ENCODE measurements around the gene CNN1.
"Not testable (repeated sequence)": the region's sequence is repeated elsewhere in the genome, so short reads cannot be mapped to it uniquely, and the experiment has no call there.

Gene CNN1

DNA sequence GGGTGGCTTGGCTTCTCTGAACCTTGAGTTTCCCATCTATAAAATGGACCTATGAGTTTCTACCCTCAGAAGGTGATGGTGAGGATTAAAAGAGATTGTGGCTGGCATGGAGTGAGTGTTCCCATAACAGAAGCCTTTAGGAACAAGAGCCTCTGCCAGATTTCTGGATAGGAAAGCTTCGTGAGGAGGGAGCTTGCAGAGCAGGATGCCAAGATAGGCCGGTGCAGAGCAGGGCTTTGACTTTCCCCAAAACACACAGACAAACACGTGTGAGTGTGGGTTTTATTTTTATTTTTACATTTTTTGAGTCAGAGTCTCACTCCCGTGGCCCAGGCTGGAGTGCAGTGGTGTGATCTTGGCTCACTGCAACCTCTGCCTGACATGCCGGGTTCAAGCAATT, 3.7 kb upstream of the CNN1 start:
- DNase-seq (ENCODE audit: low read depth in 2 of 2): no peak

DNA sequence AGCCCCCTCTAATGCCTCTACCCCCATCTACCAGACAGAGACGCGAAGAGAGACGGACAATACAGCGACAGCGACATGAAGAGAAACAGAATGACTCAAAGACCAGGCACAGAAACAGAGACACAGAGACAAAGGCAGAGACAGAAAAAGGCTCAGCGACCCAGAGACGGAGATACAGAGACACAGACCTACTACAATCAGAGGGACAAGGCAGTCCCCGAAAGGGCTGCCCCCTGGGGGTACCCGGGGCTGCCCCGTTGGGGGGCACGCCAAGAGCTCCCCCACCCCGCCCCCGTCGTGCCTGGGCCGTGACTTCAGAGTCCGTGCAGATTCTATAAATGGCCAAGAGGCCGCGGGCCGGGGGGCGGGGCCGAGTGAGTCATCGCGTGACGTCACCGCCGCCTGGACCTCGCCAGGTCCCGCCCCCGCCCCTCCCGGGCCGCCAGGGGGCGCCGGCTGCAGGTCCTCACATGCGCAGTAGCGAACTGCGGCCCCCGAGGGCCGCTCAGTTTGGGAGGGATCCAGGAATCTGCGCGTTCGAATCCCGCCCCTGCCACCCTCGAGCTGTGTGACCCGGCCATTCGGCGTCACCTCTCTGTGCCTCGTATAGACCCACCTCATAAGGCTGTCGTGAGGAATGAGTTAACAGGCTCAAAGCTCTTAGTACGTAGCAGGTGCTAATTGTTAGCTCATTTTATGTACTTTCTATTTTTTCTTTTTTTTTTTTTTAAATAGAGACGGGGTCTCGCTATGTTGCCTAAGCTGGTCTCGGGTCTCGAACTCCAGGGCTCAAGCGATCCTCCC, 2.7 kb upstream of the CNN1 start:
- peak; percentile 60 to 61 for DNase-seq (ENCODE audit: low read depth in 2 of 2)

DNA sequence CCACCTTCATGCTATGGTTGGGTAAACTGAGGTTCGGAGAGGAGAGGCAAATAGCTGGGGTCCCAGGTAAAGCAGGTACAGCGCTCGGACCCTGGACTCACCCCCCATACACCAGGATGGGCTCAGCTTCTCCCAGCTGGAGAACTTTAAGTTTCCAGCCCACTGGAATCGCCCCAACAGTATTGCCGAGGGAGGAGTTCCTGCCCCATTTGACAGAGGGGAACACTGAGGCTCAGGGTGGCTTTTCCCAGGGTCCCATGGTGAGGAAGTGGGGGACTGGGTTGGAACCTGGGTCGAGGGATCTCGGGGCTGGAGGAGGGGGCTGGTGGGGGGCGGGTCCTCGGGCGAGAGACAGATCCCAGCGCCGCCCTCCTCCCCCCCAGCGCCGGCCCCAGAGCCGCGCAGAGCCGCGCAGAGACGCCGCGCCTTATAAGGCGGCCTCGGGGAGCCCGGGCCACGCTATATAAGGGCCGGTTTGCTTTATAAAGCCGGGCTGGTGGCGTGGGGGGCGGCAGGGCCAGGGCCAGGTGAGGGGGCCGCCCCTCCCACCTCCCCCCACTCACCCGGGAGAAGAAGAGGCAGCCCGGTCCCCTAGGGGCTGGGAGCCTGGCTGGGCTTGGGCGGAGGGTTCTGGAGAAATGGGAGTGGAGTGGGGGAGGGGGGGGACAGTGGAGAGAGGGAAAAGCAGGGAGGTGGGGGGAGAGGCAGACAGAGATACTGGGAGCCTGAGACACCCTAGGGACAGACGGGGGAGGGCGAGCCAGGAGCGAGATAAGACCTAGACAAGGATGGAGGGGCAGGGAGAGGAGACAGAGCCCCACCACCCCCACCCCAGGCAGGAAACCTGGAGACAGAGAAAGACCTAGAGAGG, 1.1 kb downstream of the CNN1 start:
- no peak for DNase-seq (ENCODE audit: low read depth in 2 of 2)

DNA sequence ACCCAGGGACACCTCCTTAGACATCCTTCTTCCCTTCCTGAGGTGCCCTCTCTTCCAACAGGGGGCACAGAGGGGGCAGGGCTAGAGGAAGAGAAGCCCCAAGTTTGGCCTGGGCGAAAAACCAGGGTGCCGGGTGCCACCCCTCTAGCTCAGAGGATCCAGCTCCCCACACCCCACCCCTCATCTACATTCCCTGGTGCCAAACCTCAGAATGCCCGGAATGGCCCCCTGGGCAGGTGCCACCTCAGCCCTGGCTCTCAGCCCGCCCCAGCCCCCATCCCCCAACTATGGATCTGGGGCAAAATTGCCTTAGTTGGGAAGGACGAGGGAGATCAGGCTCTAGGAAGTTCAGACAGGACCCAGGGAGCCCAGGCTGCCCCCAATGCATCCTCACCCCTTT, 2.0 kb downstream of the CNN1 start:
- no peak for DNase-seq (ENCODE audit: low read depth in 2 of 2)

DNA sequence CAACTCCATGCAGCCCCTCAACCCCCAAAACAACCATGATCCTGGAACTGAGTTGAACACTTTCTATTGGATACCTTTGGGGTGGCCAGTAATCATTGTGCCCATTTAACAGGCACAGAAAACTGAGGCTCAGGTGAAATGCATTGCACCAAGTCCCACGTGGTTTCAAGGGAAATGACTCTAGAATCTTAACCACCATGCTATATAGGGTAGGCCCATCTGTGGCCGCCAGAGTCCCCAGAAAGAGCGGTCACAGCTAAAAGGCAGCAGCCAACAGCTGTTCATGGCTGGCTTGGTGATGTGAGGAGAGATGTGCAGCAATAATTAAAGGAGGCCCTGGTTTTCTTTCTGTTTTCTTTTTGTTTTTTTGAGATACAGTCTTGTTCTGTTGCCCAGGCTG, 2.6 kb downstream of the CNN1 start:
- DNase-seq (ENCODE audit: low read depth in 2 of 2): no peak

- DNase-seq (ENCODE audit: low read depth in 2 of 2): no peak
These were observed 9.5 kb downstream of the CNN1 start for GRCh38 chr19:11547929-11548700.

- no peak for DNase-seq (ENCODE audit: low read depth in 2 of 2)
These were observed 10.8 kb downstream of the CNN1 start for GRCh38 chr19:11549386-11549953.

- no peak for DNase-seq (ENCODE audit: low read depth in 2 of 2)
These were observed 11.6 kb downstream of the CNN1 start for GRCh38 chr19:11550265-11550664.

DNA sequence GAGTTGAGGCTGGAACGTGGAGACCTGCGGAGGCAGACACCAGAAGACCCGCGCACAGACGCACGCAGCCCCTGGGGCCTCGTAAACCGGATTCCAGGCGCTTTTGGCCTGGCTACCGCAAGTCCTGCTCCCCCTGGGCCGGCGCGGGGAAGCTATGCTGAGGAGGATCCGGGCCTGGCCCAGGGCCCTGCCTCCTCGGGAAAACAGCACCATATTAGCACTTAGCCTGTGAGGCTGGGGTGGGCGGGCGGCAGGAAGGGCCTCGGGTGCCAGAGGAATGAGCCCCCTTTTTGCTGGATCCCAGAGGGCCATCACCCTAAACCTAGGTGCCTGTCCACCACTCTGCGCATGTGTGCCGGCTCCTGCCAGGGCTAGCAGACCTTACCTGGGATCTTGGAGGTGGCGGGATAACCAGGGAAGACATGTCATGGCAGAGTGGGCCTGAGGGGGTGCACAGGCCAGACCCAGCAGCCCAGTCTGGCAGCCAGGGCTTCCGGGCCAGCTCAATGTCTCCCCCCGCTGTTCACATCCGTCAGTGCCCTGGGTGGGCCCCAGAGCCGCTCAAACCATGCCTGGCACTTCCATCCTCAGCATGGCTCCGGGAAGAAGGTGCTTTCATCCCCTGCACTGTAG, 13.1 kb downstream of the CNN1 start:
- DNase-seq (ENCODE audit: low read depth in 2 of 2): no peak

DNA sequence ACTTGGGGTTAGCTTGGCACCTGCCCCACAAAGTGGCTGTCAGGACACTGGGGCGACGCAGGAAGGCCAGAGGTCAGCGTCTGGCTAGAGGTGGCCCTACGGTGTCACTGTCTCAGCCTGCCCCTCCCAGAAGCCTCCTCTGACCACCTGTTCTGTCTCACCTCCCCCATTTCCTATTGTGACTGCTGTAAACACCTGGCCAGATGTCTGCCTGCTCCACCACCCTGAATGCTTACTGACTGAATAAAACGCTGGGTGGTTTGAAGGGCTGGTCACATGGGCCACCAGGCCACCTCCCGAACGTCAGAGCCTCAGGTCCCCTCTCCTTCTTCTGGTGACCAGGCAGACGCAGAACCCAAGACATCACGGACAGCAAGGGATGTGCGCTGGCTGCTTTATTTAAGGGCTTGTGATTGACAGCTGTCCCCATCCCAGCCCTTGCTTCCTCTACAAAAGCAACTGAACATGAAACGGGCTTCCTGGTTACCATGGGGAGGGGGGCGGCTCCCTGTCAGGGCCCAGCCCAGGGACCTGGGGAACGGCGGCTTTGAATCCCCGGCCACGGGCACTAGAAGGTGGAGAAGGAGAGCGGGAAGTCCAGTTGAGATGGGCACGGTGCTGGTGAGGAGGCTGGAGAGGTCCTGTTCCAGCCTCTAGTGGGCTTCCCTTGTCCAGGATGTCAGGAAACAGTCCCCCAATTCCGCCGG, 14.2 kb downstream of the CNN1 start:
- DNase-seq (ENCODE audit: low read depth in 2 of 2): no peak

GRCh38 chr19:11554160-11554559, 15.5 kb downstream of the CNN1 start:
- no peak for DNase-seq (ENCODE audit: low read depth in 2 of 2)

DNA sequence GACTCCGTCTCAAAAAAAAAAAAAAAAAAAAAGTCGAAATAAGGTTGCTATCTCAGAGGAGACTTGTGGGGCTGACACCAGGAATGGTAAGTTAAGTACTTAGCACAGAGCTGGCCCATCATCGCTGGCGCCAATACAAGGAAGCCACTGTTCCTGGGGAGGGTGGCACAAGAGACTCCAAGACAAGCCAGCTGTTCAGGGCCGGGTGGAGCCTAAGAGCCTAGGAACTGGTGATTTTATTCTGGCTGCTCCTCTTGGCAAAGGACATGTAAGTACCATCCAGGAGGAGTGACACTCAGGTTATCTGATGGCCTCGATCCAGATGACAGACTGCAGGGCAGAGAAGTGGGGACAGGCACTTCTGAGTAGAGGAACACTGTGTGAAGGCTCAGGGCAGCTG, 16.6 kb downstream of the CNN1 start:
- DNase-seq (ENCODE audit: low read depth in 2 of 2): no peak

DNA sequence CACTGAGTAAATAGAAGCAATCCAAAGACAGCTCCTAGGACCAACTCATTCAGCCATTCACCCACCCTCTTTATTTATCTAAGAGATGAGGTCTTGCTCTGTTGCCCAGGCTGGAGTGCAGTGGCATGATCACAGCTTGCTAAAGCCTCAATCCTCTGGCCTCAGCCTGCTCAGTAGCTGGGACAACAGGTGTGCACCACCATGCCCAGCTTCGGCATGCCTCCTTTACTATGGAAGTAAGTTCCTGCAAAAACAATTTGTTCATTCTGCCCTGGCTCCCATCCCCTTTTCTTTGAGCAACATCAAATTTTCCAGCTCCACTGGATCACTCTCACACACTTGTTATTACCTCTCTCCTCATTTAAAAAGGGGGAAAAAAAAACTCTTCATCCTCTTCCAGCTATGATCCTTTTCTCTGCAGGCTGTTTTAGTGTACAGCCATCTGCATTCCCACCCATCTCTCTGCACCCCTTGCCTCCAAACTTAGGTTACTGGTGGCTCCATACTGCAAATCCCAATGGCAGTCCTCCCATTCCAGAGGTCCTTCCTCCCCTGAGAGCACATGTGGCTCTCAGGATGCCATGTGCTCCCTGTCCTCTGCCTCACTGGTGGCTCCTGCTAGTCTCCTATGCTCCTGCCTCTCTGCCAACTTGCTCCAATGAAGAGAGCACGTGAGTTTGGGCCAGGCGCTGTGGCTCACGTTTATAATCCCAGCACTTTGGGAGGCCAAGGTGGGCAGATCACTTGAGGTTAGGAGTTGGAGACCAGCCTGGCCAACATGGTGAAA, 18.2 kb downstream of the CNN1 start:
- DNase-seq (ENCODE audit: low read depth in 2 of 2): no peak

- DNase-seq (ENCODE audit: low read depth in 2 of 2): peak; percentile 93 to 95
These were observed 20.5 kb downstream of the CNN1 start, which contains the start of gene ELOF1 for GRCh38 chr19:11558881-11559828. ELOF1 (minus strand) TSS chr19:11559230; CDS start chr19:11554347, 4,883 bp downstream.

DNA sequence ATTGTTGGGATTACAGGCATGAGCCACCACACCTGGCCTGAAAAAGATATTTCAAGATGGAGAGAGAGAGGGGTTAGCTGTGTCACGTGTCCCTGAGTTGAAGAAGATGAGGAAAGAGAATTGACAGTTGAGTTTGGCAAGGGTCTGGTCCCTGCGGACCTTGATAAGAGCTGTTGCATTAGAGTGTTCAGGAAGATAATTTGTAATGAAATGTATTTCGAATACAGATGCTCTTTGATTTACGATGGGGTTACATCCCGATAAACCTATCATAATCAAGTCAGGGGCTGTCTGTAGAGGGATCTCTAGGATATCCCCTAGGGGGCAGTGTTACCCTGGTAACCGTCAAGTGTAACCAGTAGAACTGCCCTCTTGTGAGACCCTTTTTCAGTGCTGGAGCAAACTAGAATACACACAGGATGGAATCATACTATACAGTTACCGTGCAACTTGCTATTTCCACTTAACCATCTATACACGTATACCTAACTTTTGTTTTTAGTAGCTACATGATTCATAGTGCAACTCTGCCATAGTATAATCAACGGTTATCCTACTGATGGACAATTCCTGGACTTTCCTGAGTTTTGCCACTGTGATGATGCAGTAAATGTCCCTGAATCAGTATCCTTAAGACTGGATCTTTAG, 21.9 kb downstream of the CNN1 start:
- DNase-seq (ENCODE audit: low read depth in 2 of 2): peak; percentile 22 to 38

- DNase-seq (ENCODE audit: low read depth in 2 of 2): no peak
These were observed 24.9 kb downstream of the CNN1 start for GRCh38 chr19:11563532-11563931.

GRCh38 chr19:11564082-11564807, 25.6 kb downstream of the CNN1 start:
- DNase-seq (ENCODE audit: low read depth in 2 of 2): not testable (repeated sequence)

DNA sequence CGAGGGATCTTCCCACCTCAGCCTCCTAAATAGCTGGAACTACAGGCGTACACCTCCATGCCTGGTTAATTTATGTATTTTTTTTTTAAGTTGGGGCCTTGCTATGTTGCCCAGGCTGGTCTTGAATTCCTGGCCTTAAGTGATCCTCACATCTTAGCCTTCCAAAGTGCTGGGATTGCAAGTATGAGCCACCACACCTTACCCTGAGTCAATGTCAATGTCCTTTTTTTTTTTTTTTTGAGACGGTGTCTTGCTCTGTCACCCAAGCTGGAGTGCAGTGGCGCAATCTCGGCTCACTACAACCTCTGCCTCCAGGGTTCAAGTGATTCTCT, 27.0 kb downstream of the CNN1 start:
- DNase-seq (ENCODE audit: low read depth in 2 of 2): not testable (repeated sequence)
